Adrenal gland (tissue), 5 donors: ENCODE data around the gene DPP6.

ENCODE experiments used
- CTCF ChIP-seq, 6 experiments: fragments of 450-650 bp in 4 of 6; fragments of 200-600 bp in 2 of 6; sonication (generic) in 1 of 6; IDR thresholded peaks; 1 replicate in 5 of 6; 2 replicates in 1 of 6; pipeline versions ENCODE4 v1.5.1 to v1.8.0; 2016 to 2021; ENCODE audit warnings: antibody characterized with exemption in 6 of 6, mild to moderate bottlenecking in 2 of 6, moderate library complexity in 1 of 6
- POLR2A ChIP-seq, 2 donors: fragments of 450-650 bp; IDR thresholded peaks; one replicate each; pipeline ENCODE4 v1.6.1; 2017; ENCODE audit warnings: antibody characterized with exemption in 2 of 2, mild to moderate bottlenecking in 2 of 2, moderate library complexity in 1 of 2
- donor health status: DM: no; HTN: no; CAD: no.

GRCh38 chr7:154304231-154304630 is 252.0 kb downstream of the DPP6 start:
- TF ChIP-seq POLR2A (IDR thresholded peaks at IDR 0.05) (no peak), CTCF (IDR thresholded peaks at IDR 0.05) (no peak)
